GM12874 (cell line): ENCODE measurements around the gene RASAL3.

Experiments used
- TF ChIP-seq, protein P1 (sequence below): IDR thresholded peaks from 2 replicates; pipeline ENCODE4 v1.5.1; 2011; ENCODE audit warnings: low read depth, mild to moderate bottlenecking, control low read depth, low read length, moderate library complexity; ENCODE audit not compliant: insufficient read depth

The RASAL3 gene

DNA sequence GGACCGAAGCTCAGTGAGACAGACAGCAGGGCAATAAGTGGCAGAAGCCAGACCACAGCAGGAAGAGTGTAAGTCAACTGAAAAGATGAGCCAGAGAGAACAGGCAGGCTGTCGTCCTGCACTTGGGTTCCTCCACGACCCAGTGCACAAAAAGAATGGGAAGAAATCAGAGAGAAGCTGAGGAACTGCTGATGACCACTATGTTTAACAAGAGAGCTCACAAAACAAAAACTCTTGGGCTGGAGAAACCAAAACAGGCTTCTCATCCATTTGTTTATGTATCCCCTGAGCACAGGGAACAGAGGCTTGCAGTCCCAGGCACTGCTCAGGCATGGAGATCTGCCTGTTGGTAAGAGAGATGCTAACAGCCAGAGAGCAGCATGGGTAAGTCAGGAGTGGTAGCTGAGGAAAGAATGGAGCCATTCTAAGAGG is 59.5 kb downstream of the RASAL3 start:
- TF ChIP-seq, protein P1, sequence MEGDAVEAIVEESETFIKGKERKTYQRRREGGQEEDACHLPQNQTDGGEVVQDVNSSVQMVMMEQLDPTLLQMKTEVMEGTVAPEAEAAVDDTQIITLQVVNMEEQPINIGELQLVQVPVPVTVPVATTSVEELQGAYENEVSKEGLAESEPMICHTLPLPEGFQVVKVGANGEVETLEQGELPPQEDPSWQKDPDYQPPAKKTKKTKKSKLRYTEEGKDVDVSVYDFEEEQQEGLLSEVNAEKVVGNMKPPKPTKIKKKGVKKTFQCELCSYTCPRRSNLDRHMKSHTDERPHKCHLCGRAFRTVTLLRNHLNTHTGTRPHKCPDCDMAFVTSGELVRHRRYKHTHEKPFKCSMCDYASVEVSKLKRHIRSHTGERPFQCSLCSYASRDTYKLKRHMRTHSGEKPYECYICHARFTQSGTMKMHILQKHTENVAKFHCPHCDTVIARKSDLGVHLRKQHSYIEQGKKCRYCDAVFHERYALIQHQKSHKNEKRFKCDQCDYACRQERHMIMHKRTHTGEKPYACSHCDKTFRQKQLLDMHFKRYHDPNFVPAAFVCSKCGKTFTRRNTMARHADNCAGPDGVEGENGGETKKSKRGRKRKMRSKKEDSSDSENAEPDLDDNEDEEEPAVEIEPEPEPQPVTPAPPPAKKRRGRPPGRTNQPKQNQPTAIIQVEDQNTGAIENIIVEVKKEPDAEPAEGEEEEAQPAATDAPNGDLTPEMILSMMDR: no peak

DNA sequence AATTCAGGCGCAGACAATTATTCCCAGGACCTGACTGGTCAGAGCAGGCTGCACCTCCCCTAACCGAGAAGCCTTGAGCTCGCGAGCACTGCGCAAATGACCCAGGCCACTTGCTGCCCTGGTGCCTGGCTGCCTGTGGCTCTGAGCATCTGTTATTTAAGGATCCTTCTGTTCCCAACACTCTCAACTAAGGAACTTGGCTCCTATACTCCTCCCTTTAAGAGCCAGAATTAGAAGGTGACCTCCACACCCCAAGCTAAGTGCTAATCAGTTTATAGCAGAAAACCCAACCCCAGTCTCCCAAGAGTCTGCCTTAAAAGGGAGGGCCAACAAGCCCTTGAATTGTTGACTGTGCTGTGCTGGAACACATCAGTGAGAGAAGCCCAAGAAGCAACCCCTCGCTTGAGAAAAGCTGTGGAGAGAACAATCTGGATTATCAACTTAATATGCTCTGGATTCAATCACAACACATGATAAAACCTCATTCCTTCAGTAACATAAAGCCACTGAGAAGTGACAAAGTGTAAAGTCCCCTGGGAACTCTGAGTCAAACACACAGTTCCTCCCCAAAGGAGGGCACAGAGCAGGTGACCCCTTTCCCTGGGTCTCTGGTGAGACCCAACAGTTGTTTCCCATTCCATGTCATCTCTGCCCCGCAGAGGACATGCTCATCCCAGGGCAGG is 60.1 kb downstream of the RASAL3 start:
- TF ChIP-seq, protein P1: no peak

DNA sequence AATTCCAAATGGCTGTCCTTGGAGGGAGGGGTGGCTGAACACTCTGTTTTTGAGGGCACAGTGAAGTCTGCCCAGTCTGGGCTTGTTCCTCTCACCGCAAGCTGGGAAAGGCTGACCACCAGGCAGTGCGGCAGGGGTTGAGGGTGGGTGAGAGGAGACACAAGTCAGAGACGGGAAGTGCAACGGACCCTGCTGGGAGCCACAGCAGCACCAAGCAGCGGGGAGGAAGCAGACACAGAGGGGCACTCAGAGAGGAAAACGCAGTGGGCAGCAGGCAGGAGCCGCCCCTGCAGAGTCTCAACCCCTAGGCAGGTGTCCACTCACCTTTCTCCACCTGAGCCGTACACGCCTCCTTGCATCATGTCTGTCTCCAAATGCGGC is 61.2 kb downstream of the RASAL3 start:
- TF ChIP-seq, protein P1: no peak

DNA sequence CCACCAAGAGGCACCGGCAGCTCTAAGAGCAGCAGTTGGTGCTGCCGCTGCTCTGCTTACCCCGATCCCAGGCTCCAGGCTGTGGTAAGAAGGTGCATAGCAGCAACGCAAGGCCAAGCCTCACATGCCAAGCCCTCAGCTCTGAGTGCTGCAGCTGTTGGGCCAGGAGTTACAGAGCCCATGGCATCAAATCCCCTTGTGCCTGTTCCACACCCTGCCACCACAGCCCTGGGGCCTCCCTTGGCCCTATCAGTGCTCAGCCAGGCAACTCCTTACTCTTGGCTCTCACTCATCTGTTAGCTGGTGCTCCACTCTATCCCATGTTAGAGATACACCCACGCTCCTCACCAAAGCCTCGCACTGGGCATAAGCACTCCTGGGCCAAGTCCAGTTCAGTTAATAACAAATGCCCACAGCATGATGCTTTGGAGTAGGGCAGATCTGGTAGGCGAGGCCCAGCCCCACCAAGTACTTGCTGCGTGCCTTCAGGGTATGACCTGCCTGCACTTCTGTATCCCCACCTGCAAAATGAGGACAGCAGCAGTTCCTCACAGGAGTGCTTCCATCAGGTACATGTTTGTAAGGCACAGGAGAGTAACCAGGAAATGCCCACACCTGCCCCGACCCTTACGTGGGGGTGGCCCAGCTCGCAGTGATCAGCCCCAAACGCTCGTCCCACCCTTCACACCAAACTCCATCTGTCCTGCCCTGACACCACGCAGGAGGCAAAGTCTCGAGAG is 61.8 kb downstream of the RASAL3 start:
- TF ChIP-seq, protein P1: no peak
